WERI-Rb-1 (cell line): ENCODE results near the gene MEF2C.

Source experiments
- DNase-seq: peaks from one replicate; pipeline ENCODE4 v3.0.0-alpha.2; 2020
- H3K27ac ChIP-seq: fragments of 250-450 bp; sonication (Bioruptor Pico); 2 replicates; pipeline ENCODE4 v1.5.1; 2020; ENCODE audit warnings: mild to moderate bottlenecking, moderate library complexity
- H3K27me3 ChIP-seq: fragments of 250-450 bp; sonication (Bioruptor Pico); 2 replicates; pipeline ENCODE4 v1.5.1; 2021; ENCODE audit warnings: mild to moderate bottlenecking, low read depth, moderate library complexity; ENCODE audit not compliant: insufficient read depth, severe bottlenecking
- H3K36me3 ChIP-seq: fragments of 250-450 bp; sonication (Bioruptor Pico); 2 replicates; pipeline ENCODE4 v1.5.1; 2020; ENCODE audit warnings: mild to moderate bottlenecking, moderate library complexity
- H3K4me3 ChIP-seq: 2 replicates; pipeline ENCODE4 v1.5.1; 2011; ENCODE audit warnings: low read depth, mild to moderate bottlenecking, control low read depth, low read length
- H3K9me3 ChIP-seq: fragments of 250-450 bp; sonication (Bioruptor Pico); 2 replicates; pipeline ENCODE4 v1.5.1; 2021; ENCODE audit warnings: mild to moderate bottlenecking, moderate library complexity; ENCODE audit not compliant: severe bottlenecking
- CTCF ChIP-seq: IDR thresholded peaks from 2 replicates; pipeline ENCODE4 v1.5.1; 2011; ENCODE audit warnings: low read depth, mild to moderate bottlenecking, control low read depth, inconsistent platforms, low read length

Gene MEF2C

GRCh38 chr5:88688984-88689667 is 193.9 kb downstream of the MEF2C start:
- Histone ChIP-seq H3K36me3 (no peaks in the 10 kb centered on the region), H3K27ac (no peak overlapping the region), H3K27me3 (no peaks in the 10 kb centered on the region), H3K9me3 (no peaks in the 10 kb centered on the region), H3K4me3 (no peak overlapping the region)
- TF ChIP-seq CTCF: no peak
- DNase-seq: no peak

- Histone ChIP-seq H3K36me3 (no peaks in the 10 kb centered on the region), H3K9me3 (no peaks in the 10 kb centered on the region), H3K4me3 (no peak overlapping the region), H3K27ac (no peak overlapping the region), H3K27me3 (no peaks in the 10 kb centered on the region)
- TF ChIP-seq CTCF: no peak
- no peak for DNase-seq
These were observed 194.6 kb downstream of the MEF2C start for GRCh38 chr5:88688156-88688983.

- H3K36me3 ChIP-seq: no peaks in the 10 kb centered on the region
- no peak for DNase-seq
- H3K4me3 ChIP-seq: no peak overlapping the region
- H3K27ac ChIP-seq: no peak overlapping the region
- H3K9me3 ChIP-seq: no peaks in the 10 kb centered on the region
- no peaks in the 10 kb centered on the region for H3K27me3 ChIP-seq
- TF ChIP-seq CTCF: no peak
These were observed 195.5 kb downstream of the MEF2C start for GRCh38 chr5:88687373-88687911.

GRCh38 chr5:88686726-88687125 is 196.3 kb downstream of the MEF2C start:
- H3K9me3 ChIP-seq: no peaks in the 10 kb centered on the region
- H3K4me3 ChIP-seq: no peak overlapping the region
- no peaks in the 10 kb centered on the region for H3K27me3 ChIP-seq
- DNase-seq: no peak
- no peak for TF ChIP-seq CTCF
- H3K36me3 ChIP-seq: no peaks in the 10 kb centered on the region
- H3K27ac ChIP-seq: no peak overlapping the region

GRCh38 chr5:88685591-88686541 is 197.1 kb downstream of the MEF2C start:
- no peaks in the 10 kb centered on the region for H3K9me3 ChIP-seq
- no peak for DNase-seq
- H3K36me3 ChIP-seq: no peaks in the 10 kb centered on the region; the same call in 1 of the 2 replicates
- H3K27ac ChIP-seq: no peak overlapping the region
- no peaks in the 10 kb centered on the region for H3K27me3 ChIP-seq
- TF ChIP-seq CTCF: no peak
- no peak overlapping the region for H3K4me3 ChIP-seq
